SK-N-MC (cell line): ENCODE data around the gene PDZRN4.

Experiments used
- EZH2 ChIP-seq: fragments of 200-600 bp; sonication (generic); IDR thresholded peaks from one replicate; pipeline ENCODE4 v1.6.1; 2017; ENCODE audit warnings: antibody characterized with exemption
- POLR2AphosphoS5 ChIP-seq: IDR thresholded peaks from 2 replicates; pipeline ENCODE4 v1.6.1; 2012; ENCODE audit warnings: mild to moderate bottlenecking, low read depth, low read length, borderline replicate concordance

DNA sequence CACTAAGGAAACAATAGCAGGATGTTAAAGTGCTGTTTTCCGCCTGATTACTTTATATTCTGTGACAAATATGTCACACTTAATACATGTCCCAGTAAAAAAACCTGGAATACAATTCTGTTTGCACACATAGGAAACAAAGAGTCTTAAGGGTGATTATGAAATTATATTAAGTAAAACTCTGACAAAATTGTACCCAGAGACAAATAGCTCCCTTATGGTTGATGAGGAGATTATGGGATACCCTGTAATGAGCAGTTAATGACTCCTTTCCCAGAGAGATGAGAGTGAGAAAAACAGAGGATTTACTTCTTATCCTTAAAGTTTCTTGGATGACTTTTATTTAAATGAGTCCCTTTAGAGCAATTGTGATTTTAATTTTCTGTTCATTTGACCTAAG, 370.6 kb downstream of the PDZRN4 start:
- TF ChIP-seq POLR2AphosphoS5 (no peak), EZH2 (no peak)
